ENCODE measurements around the gene KCNIP1.

The KCNIP1 gene

GRCh38 chr5:170719551-170719950 is 215.7 kb downstream of the KCNIP1 start:
- Histone ChIP-seq H3K9me3 (no peaks in the 10 kb centered on the region), H3K9ac (no peak overlapping the region), H4K20me1 (no peaks in the 10 kb centered on the region), H3K27me3 (no peaks in the 10 kb centered on the region), H3K36me3 (no peaks in the 10 kb centered on the region), H3K4me1 (no peaks in the 10 kb centered on the region), H3K4me3 (no peak overlapping the region), H3K4me2 (no peak overlapping the region), H3K27ac (no peak overlapping the region)
- TF ChIP-seq Cebpa-rat (IDR thresholded peaks at IDR 0.05), result no peak

GRCh38 chr5:170720179-170720578 is 216.4 kb downstream of the KCNIP1 start:
- Histone ChIP-seq H3K9me3 (no peaks in the 10 kb centered on the region), H3K4me3 (no peak overlapping the region), H4K20me1 (no peaks in the 10 kb centered on the region), H3K36me3 (no peaks in the 10 kb centered on the region), H3K27ac (no peak overlapping the region), H3K9ac (no peak overlapping the region), H3K27me3 (no peaks in the 10 kb centered on the region), H3K4me2 (no peak overlapping the region), H3K4me1 (no peaks in the 10 kb centered on the region)
- TF ChIP-seq Cebpa-rat (IDR thresholded peaks at IDR 0.05), result no peak

- TF ChIP-seq Cebpa-rat (IDR thresholded peaks at IDR 0.05), result no peak
- H3K36me3 ChIP-seq, result no peaks in the 10 kb centered on the region
- no peak overlapping the region for H3K4me3 ChIP-seq
- no peak overlapping the region for H3K9ac ChIP-seq
- H3K9me3 ChIP-seq, result no peaks in the 10 kb centered on the region
- no peaks in the 10 kb centered on the region for H3K27me3 ChIP-seq
- no peak overlapping the region for H3K27ac ChIP-seq
- no peak overlapping the region for H3K4me2 ChIP-seq
- no peaks in the 10 kb centered on the region for H4K20me1 ChIP-seq
- H3K4me1 ChIP-seq, result no peaks in the 10 kb centered on the region
Measured at GRCh38 chr5:170720984-170721383, 217.2 kb downstream of the KCNIP1 start.

- no peak for TF ChIP-seq Cebpa-rat (IDR thresholded peaks at IDR 0.05)
- H4K20me1 ChIP-seq, result no peaks in the 10 kb centered on the region
- H3K9me3 ChIP-seq, result no peaks in the 10 kb centered on the region
- H3K4me1 ChIP-seq, result no peaks in the 10 kb centered on the region
- no peaks in the 10 kb centered on the region for H3K27me3 ChIP-seq
- H3K4me2 ChIP-seq, result no peak overlapping the region
- no peak overlapping the region for H3K27ac ChIP-seq
- H3K36me3 ChIP-seq, result no peaks in the 10 kb centered on the region
- H3K9ac ChIP-seq, result no peak overlapping the region
- no peak overlapping the region for H3K4me3 ChIP-seq
Measured at GRCh38 chr5:170721681-170722080, 217.9 kb downstream of the KCNIP1 start.

- Histone ChIP-seq H3K4me2 (no peak overlapping the region), H3K4me3 (no peak overlapping the region), H3K36me3 (no peaks in the 10 kb centered on the region), H3K9me3 (no peaks in the 10 kb centered on the region), H3K4me1 (no peaks in the 10 kb centered on the region), H4K20me1 (no peaks in the 10 kb centered on the region), H3K27ac (no peak overlapping the region), H3K27me3 (no peaks in the 10 kb centered on the region), H3K9ac (no peak overlapping the region)
- TF ChIP-seq Cebpa-rat (IDR thresholded peaks at IDR 0.05), result no peak
Measured at GRCh38 chr5:170722316-170722715, 218.5 kb downstream of the KCNIP1 start.

- H3K4me2 ChIP-seq, result no peak overlapping the region
- no peaks in the 10 kb centered on the region for H3K36me3 ChIP-seq
- no peak overlapping the region for H3K4me3 ChIP-seq
- peaks cover 14% of the 10 kb centered on the region for H3K9me3 ChIP-seq
- TF ChIP-seq Cebpa-rat (IDR thresholded peaks at IDR 0.05), result no peak
- no peak overlapping the region for H3K9ac ChIP-seq
- no peaks in the 10 kb centered on the region for H3K27me3 ChIP-seq
- no peak overlapping the region for H3K27ac ChIP-seq
- H3K4me1 ChIP-seq, result no peaks in the 10 kb centered on the region
- no peaks in the 10 kb centered on the region for H4K20me1 ChIP-seq
Measured at GRCh38 chr5:170731052-170731451, 227.2 kb downstream of the KCNIP1 start.

- Histone ChIP-seq H3K9me3 (peaks cover 14% of the 10 kb centered on the region), H3K4me2 (no peak overlapping the region), H3K9ac (no peak overlapping the region), H3K4me3 (no peak overlapping the region), H3K4me1 (no peaks in the 10 kb centered on the region), H4K20me1 (no peaks in the 10 kb centered on the region), H3K36me3 (no peaks in the 10 kb centered on the region), H3K27me3 (no peaks in the 10 kb centered on the region), H3K27ac (no peak overlapping the region)
- TF ChIP-seq Cebpa-rat (IDR thresholded peaks at IDR 0.05), result no peak
Measured at GRCh38 chr5:170732685-170733084, 228.9 kb downstream of the KCNIP1 start.

- no peaks in the 10 kb centered on the region for H3K36me3 ChIP-seq
- TF ChIP-seq Cebpa-rat (IDR thresholded peaks at IDR 0.05), result no peak
- H3K9me3 ChIP-seq, result peaks cover 14% of the 10 kb centered on the region
- no peak overlapping the region for H3K27ac ChIP-seq
- H4K20me1 ChIP-seq, result no peaks in the 10 kb centered on the region
- H3K27me3 ChIP-seq, result no peaks in the 10 kb centered on the region
- H3K4me2 ChIP-seq, result no peak overlapping the region
- H3K9ac ChIP-seq, result no peak overlapping the region
- no peak overlapping the region for H3K4me3 ChIP-seq
- no peaks in the 10 kb centered on the region for H3K4me1 ChIP-seq
Measured at GRCh38 chr5:170736966-170737365, 233.1 kb downstream of the KCNIP1 start.

- H3K27me3 ChIP-seq, result no peaks in the 10 kb centered on the region
- H3K27ac ChIP-seq, result no peak overlapping the region
- H3K4me2 ChIP-seq, result no peak overlapping the region
- H3K9me3 ChIP-seq, result peaks cover 14% of the 10 kb centered on the region
- H3K9ac ChIP-seq, result no peak overlapping the region
- H3K4me3 ChIP-seq, result no peak overlapping the region
- H3K4me1 ChIP-seq, result no peaks in the 10 kb centered on the region
- H3K36me3 ChIP-seq, result no peaks in the 10 kb centered on the region
- no peak for TF ChIP-seq Cebpa-rat (IDR thresholded peaks at IDR 0.05)
- no peaks in the 10 kb centered on the region for H4K20me1 ChIP-seq
Measured at GRCh38 chr5:170737591-170737990, 233.8 kb downstream of the KCNIP1 start.

- Histone ChIP-seq H3K4me1 (no peaks in the 10 kb centered on the region), H3K36me3 (no peaks in the 10 kb centered on the region), H3K9ac (no peak overlapping the region), H3K27me3 (no peaks in the 10 kb centered on the region), H3K4me3 (no peak overlapping the region), H4K20me1 (no peaks in the 10 kb centered on the region), H3K4me2 (no peak overlapping the region), H3K27ac (no peak overlapping the region), H3K9me3 (peaks cover 14% of the 10 kb centered on the region)
- TF ChIP-seq Cebpa-rat (IDR thresholded peaks at IDR 0.05), result no peak
Measured at GRCh38 chr5:170738840-170739239, 235.0 kb downstream of the KCNIP1 start.

GRCh38 chr5:170739446-170739845 is 235.6 kb downstream of the KCNIP1 start:
- Histone ChIP-seq H3K27me3 (no peaks in the 10 kb centered on the region), H3K9me3 (peaks cover 13% of the 10 kb centered on the region), H3K4me1 (no peaks in the 10 kb centered on the region), H3K9ac (no peak overlapping the region), H4K20me1 (no peaks in the 10 kb centered on the region), H3K36me3 (no peaks in the 10 kb centered on the region), H3K27ac (no peak overlapping the region), H3K4me2 (no peak overlapping the region), H3K4me3 (no peak overlapping the region)
- no peak for TF ChIP-seq Cebpa-rat (IDR thresholded peaks at IDR 0.05)
